Panc1 (cell line): Measurements from ENCODE around the gene ZNF500.

ENCODE experiments used
- CTCF ChIP-seq: fragments of 450-650 bp; IDR thresholded peaks from 2 replicates; pipeline ENCODE4 v1.5.1; 2017; ENCODE audit warnings: mild to moderate bottlenecking
- POLR2AphosphoS5 ChIP-seq: IDR thresholded peaks from 2 replicates; pipeline ENCODE4 v1.6.1; 2012; ENCODE audit warnings: mild to moderate bottlenecking, low read depth, low read length, moderate library complexity
- REST ChIP-seq, 2 experiments: IDR thresholded peaks; 2 replicates each; pipeline ENCODE4 v1.6.1; 2011 to 2012; ENCODE audit warnings: low read depth in 2 of 2, control low read depth in 1 of 2, low read length in 1 of 2, mild to moderate bottlenecking in 1 of 2, moderate library complexity in 1 of 2; ENCODE audit not compliant: insufficient read depth in 1 of 2

GRCh38 chr16:4763791-4764190 is 3.2 kb downstream of the ZNF500 start:
- no peak for TF ChIP-seq CTCF
- no peak for TF ChIP-seq REST (IDR thresholded peaks at IDR 0.05; ENCODE audit: insufficient read depth in 1 of 2, low read depth in 2 of 2, low read length in 1 of 2)
- no peak for TF ChIP-seq POLR2AphosphoS5
